K562 (cell line): Measurements from ENCODE around the gene HBG1. TPM values are rescaled to one million over a fixed set of nuclear protein-coding genes. Genes with fewer than 3 reads are reported as not detected.

Experiments
- BACH1 ChIP-seq: fragments of 200-800 bp; sonication (Bioruptor generic); IDR thresholded peaks from 2 replicates; pipeline ENCODE4 v1.6.1; 2016; ENCODE audit warnings: missing genetic modification characterization, missing compliant biosample characterization
- MTF1 ChIP-seq: fragments of 250-450 bp; sonication (Bioruptor Pico); IDR thresholded peaks from 2 replicates; pipeline ENCODE4 v1.9.0; 2021; ENCODE audit warnings: moderate library complexity, mild to moderate bottlenecking, inconsistent platforms, borderline replicate concordance
- RCOR1 ChIP-seq, 2 experiments: IDR thresholded peaks; 2 replicates each; pipeline ENCODE4 v1.6.1; 2012; ENCODE audit warnings: low read depth in 2 of 2, low read length in 2 of 2, borderline replicate concordance in 1 of 2, improper control_type of control experiment in 1 of 2
- SNRNP70 ChIP-seq: fragments of 200-400 bp; formaldehyde crosslinking; optimal IDR thresholded peaks from 2 replicates; pipeline ENCODE3; 2017; ENCODE audit warnings: low read depth, low read length
- polyA plus RNA-seq, 8 experiments: library from polyadenylated mRNA; depleted of rRNA in 4 of 8; stranded (reverse) in 5 of 8; unstranded in 3 of 8; fragments of >200 nt; fragmentation: Nextera tagmentation in 2 of 8; fragmentation: Illumina TruSeq in 1 of 8; extraction: Ambion mirVana in 2 of 8; extraction: Trizol in 1 of 8; gene quantifications; 2 replicates each; pipeline versions ENCODE4 v1.2.1 to v1.2.3, GENCODE V29; 2011 to 2014; ENCODE audit warnings: inconsistent platforms in 1 of 8, missing spikeins in 1 of 8
- total RNA-seq, 7 experiments: library from RNA; depleted of rRNA in 6 of 7; stranded (reverse); fragments of >200 nt in 6 of 7; fragmentation: Illumina TruSeq in 2 of 7; extraction: Trizol in 2 of 7; gene quantifications; 2 replicates each; pipeline versions ENCODE4 v1.2.1 to v1.2.3, GENCODE V29; 2011 to 2021; ENCODE audit warnings: low replicate concordance in 1 of 7
- TF ChIP-seq, protein P1 (sequence below): fragments of 200-600 bp; sonication (generic); IDR thresholded peaks from one replicate; pipeline ENCODE4 v1.6.1; 2012; ENCODE audit warnings: mild to moderate bottlenecking, low read depth, low read length, inconsistent platforms
- TF ChIP-seq, protein P2 (sequence below): fragments of 250-450 bp; sonication (Bioruptor Pico); IDR thresholded peaks from 2 replicates; pipeline ENCODE4 v1.5.1; 2021; ENCODE audit warnings: mild to moderate bottlenecking
- TF ChIP-seq, protein P3 (sequence below): sonication (generic); formaldehyde crosslinking; IDR thresholded peaks from 2 replicates; pipeline ENCODE4 v1.8.0; 2022; ENCODE audit warnings: mild to moderate bottlenecking, missing genetic modification reagents

HBG1 gene
- total and polyA plus RNA-seq, 9 of the 15 experiments (the other 6 are each of a cell fraction or from before 2014, with no cell fraction given), result 1,066 to 16,338 (median 4,898) TPM

DNA sequence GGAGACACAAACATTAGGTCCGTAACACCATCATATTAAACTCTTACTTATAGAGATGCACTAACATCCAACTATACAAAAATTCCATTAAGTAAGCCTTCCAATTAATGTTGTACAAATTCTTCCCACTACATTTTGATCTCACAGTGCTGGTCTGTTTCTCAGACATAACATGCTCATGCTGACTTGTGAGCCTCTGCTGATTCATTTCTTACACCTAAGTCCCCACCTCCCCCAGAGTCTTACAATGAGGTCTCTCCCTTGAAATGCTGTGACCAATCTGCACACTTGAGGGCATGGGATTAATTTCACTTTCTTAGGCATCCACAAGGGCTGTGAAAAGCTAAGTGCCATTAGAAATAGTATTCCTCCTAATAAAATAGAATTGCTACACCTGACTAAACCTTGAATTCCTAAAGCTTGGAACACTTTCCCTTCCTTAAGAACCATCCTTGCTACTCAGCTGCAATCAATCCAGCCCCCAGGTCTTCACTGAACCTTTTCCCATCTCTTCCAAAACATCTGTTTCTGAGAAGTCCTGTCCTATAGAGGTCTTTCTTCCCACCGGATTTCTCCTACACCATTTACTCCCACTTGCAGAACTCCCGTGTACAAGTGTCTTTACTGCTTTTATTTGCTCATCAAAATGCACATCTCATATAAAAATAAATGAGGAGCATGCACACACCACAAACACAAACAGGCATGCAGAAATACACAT lies 2.0 kb downstream of the HBG1 start (continued):
- TF ChIP-seq, protein P1, sequence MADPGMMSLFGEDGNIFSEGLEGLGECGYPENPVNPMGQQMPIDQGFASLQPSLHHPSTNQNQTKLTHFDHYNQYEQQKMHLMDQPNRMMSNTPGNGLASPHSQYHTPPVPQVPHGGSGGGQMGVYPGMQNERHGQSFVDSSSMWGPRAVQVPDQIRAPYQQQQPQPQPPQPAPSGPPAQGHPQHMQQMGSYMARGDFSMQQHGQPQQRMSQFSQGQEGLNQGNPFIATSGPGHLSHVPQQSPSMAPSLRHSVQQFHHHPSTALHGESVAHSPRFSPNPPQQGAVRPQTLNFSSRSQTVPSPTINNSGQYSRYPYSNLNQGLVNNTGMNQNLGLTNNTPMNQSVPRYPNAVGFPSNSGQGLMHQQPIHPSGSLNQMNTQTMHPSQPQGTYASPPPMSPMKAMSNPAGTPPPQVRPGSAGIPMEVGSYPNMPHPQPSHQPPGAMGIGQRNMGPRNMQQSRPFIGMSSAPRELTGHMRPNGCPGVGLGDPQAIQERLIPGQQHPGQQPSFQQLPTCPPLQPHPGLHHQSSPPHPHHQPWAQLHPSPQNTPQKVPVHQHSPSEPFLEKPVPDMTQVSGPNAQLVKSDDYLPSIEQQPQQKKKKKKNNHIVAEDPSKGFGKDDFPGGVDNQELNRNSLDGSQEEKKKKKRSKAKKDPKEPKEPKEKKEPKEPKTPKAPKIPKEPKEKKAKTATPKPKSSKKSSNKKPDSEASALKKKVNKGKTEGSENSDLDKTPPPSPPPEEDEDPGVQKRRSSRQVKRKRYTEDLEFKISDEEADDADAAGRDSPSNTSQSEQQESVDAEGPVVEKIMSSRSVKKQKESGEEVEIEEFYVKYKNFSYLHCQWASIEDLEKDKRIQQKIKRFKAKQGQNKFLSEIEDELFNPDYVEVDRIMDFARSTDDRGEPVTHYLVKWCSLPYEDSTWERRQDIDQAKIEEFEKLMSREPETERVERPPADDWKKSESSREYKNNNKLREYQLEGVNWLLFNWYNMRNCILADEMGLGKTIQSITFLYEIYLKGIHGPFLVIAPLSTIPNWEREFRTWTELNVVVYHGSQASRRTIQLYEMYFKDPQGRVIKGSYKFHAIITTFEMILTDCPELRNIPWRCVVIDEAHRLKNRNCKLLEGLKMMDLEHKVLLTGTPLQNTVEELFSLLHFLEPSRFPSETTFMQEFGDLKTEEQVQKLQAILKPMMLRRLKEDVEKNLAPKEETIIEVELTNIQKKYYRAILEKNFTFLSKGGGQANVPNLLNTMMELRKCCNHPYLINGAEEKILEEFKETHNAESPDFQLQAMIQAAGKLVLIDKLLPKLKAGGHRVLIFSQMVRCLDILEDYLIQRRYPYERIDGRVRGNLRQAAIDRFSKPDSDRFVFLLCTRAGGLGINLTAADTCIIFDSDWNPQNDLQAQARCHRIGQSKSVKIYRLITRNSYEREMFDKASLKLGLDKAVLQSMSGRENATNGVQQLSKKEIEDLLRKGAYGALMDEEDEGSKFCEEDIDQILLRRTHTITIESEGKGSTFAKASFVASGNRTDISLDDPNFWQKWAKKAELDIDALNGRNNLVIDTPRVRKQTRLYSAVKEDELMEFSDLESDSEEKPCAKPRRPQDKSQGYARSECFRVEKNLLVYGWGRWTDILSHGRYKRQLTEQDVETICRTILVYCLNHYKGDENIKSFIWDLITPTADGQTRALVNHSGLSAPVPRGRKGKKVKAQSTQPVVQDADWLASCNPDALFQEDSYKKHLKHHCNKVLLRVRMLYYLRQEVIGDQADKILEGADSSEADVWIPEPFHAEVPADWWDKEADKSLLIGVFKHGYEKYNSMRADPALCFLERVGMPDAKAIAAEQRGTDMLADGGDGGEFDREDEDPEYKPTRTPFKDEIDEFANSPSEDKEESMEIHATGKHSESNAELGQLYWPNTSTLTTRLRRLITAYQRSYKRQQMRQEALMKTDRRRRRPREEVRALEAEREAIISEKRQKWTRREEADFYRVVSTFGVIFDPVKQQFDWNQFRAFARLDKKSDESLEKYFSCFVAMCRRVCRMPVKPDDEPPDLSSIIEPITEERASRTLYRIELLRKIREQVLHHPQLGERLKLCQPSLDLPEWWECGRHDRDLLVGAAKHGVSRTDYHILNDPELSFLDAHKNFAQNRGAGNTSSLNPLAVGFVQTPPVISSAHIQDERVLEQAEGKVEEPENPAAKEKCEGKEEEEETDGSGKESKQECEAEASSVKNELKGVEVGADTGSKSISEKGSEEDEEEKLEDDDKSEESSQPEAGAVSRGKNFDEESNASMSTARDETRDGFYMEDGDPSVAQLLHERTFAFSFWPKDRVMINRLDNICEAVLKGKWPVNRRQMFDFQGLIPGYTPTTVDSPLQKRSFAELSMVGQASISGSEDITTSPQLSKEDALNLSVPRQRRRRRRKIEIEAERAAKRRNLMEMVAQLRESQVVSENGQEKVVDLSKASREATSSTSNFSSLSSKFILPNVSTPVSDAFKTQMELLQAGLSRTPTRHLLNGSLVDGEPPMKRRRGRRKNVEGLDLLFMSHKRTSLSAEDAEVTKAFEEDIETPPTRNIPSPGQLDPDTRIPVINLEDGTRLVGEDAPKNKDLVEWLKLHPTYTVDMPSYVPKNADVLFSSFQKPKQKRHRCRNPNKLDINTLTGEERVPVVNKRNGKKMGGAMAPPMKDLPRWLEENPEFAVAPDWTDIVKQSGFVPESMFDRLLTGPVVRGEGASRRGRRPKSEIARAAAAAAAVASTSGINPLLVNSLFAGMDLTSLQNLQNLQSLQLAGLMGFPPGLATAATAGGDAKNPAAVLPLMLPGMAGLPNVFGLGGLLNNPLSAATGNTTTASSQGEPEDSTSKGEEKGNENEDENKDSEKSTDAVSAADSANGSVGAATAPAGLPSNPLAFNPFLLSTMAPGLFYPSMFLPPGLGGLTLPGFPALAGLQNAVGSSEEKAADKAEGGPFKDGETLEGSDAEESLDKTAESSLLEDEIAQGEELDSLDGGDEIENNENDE, result no peak
- TF ChIP-seq, protein P2, sequence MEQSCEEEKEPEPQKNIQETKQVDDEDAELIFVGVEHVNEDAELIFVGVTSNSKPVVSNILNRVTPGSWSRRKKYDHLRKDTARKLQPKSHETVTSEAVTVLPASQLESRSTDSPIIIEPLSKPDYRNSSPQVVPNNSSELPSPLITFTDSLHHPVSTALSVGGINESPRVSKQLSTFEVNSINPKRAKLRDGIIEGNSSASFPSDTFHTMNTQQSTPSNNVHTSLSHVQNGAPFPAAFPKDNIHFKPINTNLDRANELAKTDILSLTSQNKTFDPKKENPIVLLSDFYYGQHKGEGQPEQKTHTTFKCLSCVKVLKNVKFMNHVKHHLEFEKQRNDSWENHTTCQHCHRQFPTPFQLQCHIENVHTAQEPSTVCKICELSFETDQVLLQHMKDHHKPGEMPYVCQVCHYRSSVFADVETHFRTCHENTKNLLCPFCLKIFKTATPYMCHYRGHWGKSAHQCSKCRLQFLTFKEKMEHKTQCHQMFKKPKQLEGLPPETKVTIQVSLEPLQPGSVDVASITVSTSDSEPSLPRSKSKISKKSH, result no peak
- TF ChIP-seq BACH1 (tag) (no peak), MTF1 (CRISPR knock-in tag) (no peak), SNRNP70 (no peak), RCOR1 (IDR thresholded peaks at IDR 0.05; ENCODE audit: borderline replicate concordance in 1 of 2, low read depth in 2 of 2, low read length in 2 of 2) (no peak)
- TF ChIP-seq, protein P3, sequence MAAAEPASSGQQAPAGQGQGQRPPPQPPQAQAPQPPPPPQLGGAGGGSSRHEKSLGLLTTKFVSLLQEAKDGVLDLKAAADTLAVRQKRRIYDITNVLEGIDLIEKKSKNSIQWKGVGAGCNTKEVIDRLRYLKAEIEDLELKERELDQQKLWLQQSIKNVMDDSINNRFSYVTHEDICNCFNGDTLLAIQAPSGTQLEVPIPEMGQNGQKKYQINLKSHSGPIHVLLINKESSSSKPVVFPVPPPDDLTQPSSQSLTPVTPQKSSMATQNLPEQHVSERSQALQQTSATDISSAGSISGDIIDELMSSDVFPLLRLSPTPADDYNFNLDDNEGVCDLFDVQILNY (CRISPR knock-in tag), result no peak
